COLO829 (cell line): ENCODE results near the gene ARPIN.
A peak's percentile ranks its signal among the peaks of the same experiment; 100 is the strongest.
"Not testable (repeated sequence)": the region's sequence is repeated elsewhere in the genome, so short reads cannot be mapped to it uniquely, and the experiment has no call there.

Experiments used
- DNase-seq: peaks from one replicate; pipeline ENCODE4 v3.0.0; 2012; ENCODE audit warnings: low spot score

Gene ARPIN

DNA sequence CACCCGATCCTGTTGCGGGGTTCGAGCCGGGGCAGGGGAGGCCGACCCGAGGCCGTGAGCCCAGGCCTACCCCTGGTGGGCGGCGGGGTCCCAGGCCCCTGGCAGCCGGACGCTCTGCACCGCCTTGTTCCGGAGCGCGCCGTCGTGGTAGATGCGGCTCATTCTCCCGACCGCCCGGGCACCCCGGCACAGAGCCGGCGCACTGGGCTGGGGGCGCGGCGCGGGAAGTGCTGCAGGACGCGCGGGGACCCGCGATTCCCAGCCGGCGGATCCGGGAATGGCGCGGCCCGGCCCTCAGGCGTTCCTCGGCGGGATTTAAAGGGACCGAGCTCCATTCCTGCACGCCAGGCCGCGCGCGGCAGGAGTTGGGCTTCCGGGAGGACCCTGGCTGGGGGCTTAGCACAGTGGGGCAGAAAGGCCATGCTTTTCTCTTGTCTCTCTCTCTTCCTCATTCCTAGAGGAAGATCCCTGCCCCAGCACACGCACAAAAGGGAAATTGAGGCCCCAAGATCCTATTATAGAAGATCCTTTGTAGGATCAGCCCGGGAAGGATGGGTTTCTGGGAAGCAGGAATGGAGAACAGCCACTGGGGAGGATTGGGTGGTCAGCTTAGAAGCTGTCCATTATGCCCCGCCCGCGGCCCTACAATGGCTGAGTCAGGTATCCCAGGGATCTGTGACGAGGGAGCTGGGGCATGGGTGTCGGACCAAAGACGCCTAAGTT, at the start of gene ARPIN:
Gene ARPIN (minus strand): TSS at position 279 of the 723 bp plus-strand sequence. CDS start 117 bp downstream, at position 162.
- peak; percentile 59 for DNase-seq

DNA sequence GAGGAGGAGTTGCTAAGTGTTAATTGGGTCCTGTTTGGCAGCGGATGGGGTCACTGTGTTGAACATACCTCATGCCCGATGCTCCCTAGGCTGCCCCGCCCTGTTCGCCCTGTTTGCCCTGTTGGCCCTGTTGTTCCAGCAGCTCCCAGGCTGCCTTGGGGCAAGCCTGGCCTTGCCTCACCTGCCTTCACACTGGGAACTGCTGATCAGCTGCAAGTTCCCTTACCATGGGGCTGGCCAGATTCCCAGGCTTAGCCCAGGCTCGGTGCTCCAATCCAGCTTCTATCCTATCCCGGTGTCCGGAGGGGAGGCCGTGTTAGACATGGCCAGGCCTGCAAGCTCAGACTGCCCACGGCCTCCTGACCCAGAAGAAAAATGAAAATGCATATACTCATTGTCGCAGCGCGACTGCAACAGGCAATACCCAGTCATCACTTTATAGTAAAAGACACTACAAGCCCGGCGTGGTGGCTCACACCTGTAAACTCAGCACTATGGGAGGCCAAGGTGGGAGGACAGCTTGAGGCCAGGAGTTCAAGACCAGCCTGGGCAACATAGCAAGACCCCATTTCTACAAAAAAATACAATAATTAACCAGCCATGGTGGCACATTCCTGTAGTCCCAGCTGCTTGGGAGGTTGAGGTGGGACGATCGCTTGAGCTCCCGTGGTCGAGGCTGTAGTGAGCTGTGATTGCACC, 45.5 kb upstream of the ARPIN start:
- DNase-seq = no peak

DNA sequence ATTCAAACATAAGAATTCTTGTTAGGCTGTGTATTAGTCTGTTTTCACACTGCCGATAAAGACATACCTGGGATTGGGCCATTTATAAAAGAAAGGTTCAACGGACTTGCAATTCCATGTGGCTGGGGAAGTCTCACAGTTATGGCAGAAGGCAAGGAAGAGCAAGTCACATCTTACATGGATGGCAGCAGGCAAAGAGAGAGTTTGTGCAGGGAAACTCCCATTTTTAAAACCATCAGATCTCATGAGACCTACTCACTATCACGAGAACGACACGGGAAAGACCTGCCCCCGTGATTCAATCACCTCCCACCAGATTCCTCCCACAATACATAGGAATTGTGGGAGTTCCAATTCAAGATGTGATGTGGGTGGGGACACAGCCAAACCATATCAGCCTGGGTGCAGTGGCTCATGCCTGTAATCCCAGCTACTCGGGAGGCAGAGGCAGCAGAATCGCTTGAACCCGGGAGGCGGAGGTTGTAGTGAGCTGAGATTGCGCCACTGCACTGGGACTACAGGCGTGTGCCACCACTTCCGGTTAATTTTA, 42.8 kb upstream of the ARPIN start:
- not testable (repeated sequence) for DNase-seq

DNA sequence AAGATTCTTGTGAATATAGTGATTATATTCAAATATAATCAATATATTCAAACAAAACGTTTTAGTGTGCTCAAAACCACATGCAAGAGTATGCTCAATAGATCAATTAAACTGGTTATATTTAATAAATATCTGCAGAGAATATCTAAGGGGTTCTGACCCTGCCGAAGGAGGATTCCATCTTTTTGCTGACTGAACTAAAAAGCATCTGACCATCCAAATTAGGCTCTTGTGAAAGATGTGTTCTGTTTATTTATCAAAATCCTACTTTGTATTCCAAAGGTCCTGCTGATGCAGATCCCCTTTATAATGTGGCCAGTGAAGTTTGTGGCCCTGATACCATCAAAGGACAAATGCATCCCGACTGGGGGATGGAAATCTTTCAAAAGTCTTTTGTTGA, 41.8 kb upstream of the ARPIN start:
- no peak for DNase-seq

DNA sequence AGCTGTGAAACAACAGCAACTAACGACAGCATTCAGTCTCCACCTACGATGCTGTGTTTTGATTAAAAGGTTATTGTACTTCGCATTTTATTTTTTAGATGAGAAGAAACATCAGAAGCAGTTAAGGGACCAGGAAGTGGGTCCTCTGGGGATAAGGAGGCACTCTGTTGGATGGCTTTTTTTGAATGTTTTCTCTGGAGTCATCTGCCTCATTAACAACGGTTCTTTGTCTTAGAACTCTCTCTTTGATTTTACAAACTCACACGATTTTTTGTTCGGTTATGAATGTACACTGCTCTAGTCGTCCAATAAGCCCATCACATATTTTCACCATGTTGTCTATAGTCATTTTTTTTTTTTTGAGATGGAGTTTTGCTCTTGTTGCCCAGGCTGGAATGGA, 36.0 kb upstream of the ARPIN start:
- peak; percentile 84 for DNase-seq

DNA sequence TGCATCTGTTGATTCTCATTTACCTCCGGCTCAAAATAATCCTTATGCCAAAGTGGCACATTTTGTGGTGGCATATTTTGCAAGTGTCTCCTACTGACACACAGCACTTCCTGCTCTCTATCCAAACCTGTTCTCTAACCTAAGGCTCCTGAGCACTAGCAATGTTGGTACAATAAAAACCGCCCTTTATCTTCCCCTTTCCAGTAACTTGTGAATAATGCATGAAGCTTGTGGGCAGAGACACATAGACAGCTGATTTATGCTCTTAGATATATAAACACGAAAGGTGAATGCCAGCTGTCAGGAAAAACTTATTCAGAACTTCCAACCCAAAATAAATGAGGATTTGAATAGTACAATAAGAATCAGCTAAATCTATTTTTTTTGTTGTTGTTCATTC, 34.6 kb upstream of the ARPIN start:
- DNase-seq = no peak

DNA sequence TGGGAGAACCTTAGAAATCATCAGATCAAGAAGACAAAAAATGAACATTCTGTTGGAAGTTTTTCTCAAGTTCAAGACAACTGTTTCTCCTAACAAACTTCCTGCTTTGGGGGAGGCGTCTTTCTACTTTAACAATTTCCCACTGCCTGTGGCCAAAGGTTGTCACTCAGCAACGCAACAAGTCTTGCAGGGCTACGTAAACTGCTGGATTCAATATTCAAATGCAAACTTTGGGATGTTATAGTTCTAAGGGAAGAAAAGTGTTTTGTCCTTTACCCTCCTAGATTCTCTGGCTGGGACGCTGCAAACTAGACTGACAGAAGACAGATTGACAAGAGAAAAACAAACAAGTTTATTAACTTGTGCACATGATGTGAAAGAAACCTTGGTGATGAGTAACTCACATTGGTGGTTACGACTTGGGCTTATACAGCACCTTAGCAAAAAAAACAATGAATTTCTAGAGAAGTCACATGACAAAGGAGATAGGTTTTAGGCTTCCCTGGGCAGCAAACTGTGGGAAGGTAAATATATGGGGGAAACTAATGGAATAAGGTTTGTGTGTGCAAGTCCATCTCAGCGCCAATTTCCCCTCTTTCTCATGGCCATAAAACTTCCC, 34.0 kb upstream of the ARPIN start:
- DNase-seq = no peak

DNA sequence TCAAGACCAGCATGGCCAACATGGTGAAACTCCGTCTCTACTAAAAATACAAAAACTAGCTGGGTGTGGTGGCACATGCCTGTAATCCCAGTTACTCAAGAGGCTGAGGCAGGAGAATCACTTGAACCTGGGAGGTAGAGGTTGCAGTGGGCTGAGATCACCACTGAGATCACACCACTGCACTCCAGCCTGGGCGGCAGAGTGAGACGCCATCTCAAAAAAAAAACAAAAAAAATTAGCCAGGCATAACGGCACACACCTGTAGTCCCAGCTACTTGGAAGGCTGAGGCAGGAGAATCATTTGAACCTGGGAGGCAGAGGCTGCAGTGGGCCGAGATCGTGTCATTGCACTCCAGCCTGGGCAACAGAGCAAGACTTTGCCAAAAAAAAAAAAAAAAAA, 31.0 kb upstream of the ARPIN start:
- not testable (repeated sequence) for DNase-seq

DNA sequence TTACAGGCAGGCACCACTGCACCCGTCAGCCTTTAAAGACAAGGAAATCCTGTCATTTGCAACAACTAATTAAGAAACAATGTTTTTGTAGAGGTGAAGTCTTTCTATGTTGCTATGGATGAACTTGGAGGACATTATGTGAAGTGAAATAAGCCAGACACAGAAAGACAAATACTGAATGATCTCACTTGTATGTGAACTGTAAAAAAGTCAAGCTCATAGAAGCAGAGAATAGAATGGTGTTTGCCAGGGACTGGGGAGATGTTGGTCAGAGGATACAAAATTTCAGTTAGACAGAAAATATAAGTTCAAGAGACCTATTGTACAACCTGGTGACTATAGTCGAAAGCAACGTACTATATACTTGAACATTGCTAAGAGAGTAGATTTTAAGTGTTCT, 27.2 kb upstream of the ARPIN start:
- DNase-seq = no peak

DNA sequence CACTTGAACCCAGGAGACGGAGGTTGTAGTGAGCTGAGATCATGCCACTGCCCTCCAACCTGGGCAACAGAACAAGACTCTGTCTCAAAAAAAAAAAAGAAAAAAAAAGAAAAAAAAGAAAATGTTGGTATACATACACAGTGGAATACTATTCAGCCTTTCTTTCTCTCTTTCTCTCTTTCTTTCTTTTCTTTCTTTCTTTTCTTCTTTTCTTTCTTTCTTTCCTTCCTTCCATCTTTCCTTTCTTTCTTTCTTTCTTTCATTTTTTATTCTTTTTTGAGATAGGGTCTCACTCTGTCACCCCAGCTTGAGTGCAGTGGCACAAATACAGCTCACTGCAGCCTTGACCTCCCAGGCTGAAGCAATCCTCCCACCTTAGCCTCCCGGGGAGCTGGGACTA, 26.6 kb upstream of the ARPIN start:
- DNase-seq = not testable (repeated sequence)

DNA sequence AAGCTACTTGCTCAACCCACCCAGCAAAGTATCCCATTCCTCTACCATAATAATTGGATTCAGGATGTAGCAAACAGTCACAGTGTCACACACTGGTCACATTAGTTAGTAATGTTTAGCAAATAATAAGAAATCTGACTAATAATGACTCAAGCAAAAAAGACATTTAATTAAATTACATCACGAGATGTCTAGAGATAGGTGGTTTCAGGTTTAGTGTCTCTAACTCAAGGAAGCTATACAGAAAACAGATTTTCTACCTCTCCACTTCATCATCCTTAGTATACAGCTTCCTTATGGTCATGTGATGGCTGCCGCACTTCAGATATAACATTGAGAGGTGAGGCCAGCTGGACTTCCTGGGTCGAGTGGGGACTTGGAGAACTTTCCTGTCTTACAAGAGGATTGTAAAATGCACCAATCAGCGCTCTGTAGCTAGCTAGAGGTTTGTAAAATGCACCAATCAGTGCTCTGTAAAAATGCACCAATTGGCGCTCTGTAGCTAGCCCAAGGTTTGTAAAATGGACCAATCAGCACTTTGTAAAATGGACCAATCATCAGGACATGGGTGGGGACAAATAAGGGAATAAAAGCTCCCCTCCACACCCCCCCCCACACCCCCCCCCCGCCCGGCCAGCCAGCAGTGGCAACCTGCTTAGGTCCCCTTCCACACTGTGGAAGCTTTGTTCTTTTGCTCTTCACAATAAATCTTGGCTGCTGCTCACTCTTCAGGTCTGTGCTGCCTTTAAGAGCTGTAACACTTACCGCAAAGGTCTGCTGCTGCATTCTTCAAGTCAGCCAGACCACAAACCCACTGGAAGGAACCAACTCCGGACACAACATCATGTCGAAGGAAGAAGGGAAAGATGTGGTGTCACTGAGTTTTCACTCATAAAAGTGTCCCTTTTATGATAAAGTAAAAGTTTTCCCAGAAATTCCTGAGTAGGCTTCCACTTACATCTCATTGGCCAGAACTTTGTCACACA, 24.9 kb upstream of the ARPIN start:
- no peak for DNase-seq

DNA sequence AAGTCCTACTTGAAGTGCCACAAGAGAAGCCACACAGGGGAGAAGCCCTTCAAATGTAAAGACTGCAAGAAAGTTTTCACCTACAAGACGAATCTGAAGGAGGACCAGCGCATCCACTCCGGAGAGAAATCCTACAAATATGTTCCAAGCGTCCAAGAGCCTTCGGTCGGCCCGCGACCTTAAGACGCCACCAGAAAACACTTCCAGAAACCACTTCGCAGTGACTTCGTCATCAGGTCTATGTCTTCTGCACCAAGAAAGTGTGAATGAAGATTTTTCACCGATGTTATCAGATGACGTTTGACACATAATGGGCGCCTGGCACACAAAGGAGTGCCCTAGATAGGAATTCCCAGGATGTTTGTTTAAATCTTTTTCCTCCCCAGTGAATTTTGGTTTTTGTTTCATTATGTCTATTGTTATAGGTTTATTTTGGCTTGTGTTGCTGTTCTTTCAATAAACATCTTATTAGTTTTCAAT, 24.1 kb upstream of the ARPIN start:
- no peak for DNase-seq

DNA sequence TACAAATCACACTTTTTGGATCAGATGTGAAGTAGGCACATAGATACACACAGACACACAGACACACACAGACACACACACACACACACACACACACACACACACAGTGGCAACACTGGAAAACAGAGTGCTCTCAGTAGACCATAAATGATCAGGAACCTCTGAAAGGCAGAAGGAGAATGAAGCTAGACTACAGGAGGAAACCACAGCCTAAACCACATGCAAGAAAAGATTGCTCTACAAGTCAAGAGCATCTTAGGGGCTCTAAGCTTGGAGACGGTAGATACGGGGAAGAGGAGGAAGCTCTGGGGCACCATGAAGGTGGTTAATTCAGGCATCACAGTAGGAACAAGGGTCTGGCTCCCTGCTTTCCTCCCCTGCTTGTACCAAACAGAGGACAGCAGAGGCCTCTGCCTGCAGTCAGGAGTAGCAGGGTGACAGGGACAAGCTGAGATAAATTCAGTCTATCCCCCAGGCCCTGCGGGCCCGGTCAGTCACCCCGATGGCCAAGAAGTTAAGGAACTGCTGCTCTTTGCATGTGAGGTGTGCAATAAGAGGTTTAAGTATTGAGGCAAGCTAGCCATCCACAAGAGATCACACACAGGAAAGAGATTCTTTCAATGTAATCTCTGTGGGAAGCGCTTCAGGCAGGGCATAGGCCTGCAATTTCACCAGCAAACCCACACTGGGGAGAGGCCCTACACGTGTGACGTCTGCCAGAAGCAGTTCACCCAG, 23.5 kb upstream of the ARPIN start:
- no peak for DNase-seq

DNA sequence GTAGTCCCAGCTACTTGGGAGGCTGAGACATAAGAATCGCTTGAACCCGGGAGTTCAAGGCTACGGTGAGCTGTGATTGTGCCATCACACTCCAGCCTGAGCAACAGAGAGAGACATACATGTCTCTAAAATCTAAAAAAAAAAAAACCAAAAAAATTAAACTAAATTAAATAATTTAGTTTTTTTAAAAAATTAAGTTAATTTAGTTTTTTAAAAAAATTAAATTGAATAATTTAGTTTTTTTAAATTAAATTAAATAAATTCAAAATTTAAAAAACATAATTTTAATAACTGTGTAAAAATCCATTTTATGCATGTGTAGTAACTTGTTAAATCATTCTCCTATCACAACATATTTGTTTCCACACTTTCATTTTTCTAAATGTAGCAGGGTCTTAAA, 20.1 kb upstream of the ARPIN start:
- DNase-seq = no peak

DNA sequence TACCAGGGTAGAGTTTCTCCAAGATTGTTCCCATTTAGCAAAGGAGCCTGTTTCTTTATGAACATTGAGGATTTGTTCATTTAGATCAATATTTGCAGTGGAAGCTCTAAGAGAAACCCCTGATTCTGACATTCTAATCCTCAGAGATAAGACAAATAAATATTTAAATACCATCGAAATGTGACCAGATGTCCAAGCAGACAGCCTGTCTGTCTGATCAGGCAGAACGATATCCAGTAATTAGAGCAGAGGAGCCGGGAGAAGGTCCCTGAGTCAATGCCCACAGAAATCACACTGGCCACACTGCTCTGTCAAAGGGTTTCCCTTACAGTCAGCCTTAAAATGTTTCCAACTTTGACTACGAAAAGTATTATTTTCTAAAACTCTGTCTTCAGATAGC, 15.7 kb upstream of the ARPIN start:
- no peak for DNase-seq

DNA sequence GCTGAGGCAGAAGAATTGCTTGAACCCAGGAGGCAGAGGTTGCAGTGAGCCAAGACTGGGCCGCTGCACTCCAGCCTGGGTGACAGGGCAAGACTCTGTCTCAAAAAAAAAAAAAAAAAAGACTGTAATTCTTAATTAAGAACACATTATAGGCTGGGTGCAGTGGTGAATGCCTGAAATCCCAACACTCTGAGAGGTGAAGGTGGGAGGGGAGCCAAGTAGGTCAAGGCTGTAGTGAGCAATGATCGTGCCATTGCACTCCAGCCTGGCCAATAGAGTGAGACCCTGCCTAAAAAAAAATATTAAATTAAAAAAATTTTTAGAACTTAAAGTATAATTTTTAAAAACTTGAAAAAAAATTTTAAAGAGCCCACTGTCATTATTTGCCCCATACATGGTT, 13.4 kb upstream of the ARPIN start:
- DNase-seq = no peak

DNA sequence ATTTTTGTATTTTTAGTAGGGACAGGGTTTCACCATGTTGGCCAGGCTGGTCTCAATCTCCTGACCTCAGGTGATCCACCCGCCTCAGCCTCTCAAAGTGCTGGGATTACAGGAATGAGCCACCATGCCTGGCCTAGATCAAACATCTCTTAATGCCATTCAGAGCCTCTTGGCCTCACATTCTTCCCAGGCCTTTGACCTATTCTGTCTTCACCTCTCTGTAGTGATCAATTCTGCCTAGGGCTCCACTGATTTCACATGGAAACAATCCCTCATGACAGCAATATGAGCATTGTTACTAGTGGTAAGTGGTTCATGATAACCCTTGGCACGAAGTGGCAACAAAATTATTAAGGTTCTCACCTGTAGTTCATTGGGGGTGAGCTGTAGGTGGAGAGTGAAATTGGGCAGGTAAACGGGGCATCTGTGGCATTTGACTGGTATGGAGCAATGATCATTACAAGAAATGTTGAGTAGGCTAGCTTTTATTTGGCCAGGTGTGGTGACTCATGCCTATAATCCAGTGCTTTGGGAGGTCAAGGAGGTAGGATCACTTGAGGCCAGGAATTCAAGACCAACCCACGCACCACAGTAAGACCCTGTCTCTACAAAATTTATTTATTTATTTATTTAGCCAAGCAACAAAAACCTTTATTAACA, 4.8 kb upstream of the ARPIN start:
- no peak for DNase-seq

DNA sequence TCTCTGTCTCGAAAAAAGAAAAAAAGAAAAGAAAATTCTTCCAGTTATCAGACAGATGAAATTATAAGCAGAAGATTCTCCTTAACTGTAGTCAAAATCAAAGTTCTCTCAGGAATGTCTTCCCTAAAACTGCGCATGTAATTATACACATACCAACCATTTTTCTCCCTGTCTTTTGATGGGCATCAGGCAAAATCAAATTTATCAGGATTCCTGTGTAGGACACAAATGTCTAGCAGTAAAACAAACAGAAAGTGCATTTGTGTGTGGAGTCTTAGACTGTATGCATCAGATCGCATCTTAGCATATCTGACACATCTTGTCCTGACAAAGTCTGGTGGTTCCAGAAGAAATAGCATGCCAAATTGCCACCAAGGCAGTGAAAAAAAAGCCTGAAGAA, 3.9 kb upstream of the ARPIN start:
- no peak for DNase-seq

DNA sequence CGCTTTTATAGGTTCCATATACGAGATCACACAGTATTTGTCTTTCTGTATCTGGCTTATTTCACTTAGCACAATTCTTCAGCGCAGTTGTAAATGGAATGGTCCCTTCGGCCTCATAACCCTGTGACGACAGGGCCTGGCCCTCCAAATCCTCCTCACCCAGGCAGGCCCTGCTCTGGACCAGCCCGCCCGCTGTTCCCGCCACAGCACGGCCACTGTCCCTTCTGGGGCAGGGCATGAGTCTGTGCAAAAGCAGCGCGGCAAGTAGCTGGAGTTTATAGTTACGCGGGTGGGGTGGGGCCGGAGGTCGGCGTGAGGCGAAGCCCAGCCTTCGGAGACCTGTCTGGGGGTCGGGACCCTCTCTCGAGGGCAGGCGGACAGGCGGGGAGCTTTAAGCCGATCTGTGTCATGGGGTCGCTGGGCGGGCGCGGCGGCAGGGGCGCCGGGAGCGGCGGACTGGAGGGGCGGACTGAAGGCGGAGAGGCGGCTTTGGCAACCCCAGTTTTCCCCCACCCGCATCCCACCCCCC, 543 bp downstream of the ARPIN start:
- no peak for DNase-seq
